ENCODE measurements around the gene CRYGA. TPM values are rescaled to one million over a fixed set of nuclear protein-coding genes. Genes with fewer than 3 reads are reported as not detected.

The CRYGA gene
- total RNA-seq, 1 experiment from 2014 or later = not detected

DNA sequence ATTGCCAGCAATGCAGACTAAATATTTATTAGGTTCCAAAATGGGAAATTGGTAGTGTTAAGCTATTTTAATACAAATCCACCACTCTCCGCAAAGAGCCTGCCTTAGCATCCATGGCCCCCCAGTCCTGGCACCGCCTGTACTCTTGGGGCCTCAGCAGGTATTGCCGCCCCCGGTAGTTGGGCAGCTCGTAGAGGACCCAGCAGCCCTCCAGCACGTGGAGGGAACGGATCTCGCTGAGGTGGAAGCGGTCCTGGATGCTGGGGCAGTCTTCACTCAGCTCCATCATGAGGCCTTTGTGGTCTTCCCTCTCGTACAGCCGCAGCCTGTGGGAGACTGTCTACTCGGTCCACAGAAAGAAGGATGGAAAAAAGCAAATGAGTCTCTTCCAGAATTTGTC lies 35.3 kb downstream of the CRYGA start:
- DNase-seq (ENCODE audit: low spot score) (no peak), ATAC-seq (no peak)
- Mint-ChIP-seq H3K4me3 (no peak overlapping the region), H3K9me3 (peaks cover 7% of the 10 kb centered on the region), H3K36me3 (no peaks in the 10 kb centered on the region), H3K27me3 (ENCODE audit: low read depth) (no peaks in the 10 kb centered on the region; the same call in 1 of the 2 replicates), H3K4me1 (peaks cover 17% of the 10 kb centered on the region), H3K27ac (no peak overlapping the region)
- TF ChIP-seq, protein P1, sequence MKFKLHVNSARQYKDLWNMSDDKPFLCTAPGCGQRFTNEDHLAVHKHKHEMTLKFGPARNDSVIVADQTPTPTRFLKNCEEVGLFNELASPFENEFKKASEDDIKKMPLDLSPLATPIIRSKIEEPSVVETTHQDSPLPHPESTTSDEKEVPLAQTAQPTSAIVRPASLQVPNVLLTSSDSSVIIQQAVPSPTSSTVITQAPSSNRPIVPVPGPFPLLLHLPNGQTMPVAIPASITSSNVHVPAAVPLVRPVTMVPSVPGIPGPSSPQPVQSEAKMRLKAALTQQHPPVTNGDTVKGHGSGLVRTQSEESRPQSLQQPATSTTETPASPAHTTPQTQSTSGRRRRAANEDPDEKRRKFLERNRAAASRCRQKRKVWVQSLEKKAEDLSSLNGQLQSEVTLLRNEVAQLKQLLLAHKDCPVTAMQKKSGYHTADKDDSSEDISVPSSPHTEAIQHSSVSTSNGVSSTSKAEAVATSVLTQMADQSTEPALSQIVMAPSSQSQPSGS (CRISPR knock-in tag; IDR thresholded peaks at IDR 0.05; ENCODE audit: borderline replicate concordance, low read depth) = no peak
- no peak for TF ChIP-seq KAT7 (CRISPR knock-in tag; IDR thresholded peaks at IDR 0.05; ENCODE audit: borderline replicate concordance)
- no peak for TF ChIP-seq ZNF416 (CRISPR knock-in tag; IDR thresholded peaks at IDR 0.05)
- TF ChIP-seq, protein P2, sequence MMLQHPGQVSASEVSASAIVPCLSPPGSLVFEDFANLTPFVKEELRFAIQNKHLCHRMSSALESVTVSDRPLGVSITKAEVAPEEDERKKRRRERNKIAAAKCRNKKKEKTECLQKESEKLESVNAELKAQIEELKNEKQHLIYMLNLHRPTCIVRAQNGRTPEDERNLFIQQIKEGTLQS (CRISPR knock-in tag; conservative IDR thresholded peaks at IDR 0.05) = no peak
- ChIA-PET POLR2A (no interaction called here), CTCF (interaction anchor here (0.5 to 1.0 kb wide), 2 partner anchors 26 to 126 kb away, joined by 3 to 5 read pairs; no protein-coding TSS in a partner anchor)

GRCh38 chr2:208127090-208127489 lies 36.3 kb downstream of the CRYGA start:
- POLR2A ChIA-PET = no interaction called here
- Mint-ChIP-seq H3K27ac (no peak overlapping the region), H3K9me3 (peaks cover 7% of the 10 kb centered on the region), H3K27me3 (ENCODE audit: low read depth) (no peaks in the 10 kb centered on the region; the same call in 1 of the 2 replicates), H3K4me1 (peaks cover 17% of the 10 kb centered on the region), H3K4me3 (no peak overlapping the region), H3K36me3 (no peaks in the 10 kb centered on the region)
- CTCF ChIA-PET = interaction anchor here (1.0 kb wide), 1 partner anchor 128 kb away, joined by 3 read pairs; the partner anchor contains the start of gene IDH1
- DNase-seq (ENCODE audit: low spot score) (no peak), ATAC-seq (no peak)
- TF ChIP-seq NFE2L1 (CRISPR knock-in tag; IDR thresholded peaks at IDR 0.05) = no peak
- TF ChIP-seq, protein P3, sequence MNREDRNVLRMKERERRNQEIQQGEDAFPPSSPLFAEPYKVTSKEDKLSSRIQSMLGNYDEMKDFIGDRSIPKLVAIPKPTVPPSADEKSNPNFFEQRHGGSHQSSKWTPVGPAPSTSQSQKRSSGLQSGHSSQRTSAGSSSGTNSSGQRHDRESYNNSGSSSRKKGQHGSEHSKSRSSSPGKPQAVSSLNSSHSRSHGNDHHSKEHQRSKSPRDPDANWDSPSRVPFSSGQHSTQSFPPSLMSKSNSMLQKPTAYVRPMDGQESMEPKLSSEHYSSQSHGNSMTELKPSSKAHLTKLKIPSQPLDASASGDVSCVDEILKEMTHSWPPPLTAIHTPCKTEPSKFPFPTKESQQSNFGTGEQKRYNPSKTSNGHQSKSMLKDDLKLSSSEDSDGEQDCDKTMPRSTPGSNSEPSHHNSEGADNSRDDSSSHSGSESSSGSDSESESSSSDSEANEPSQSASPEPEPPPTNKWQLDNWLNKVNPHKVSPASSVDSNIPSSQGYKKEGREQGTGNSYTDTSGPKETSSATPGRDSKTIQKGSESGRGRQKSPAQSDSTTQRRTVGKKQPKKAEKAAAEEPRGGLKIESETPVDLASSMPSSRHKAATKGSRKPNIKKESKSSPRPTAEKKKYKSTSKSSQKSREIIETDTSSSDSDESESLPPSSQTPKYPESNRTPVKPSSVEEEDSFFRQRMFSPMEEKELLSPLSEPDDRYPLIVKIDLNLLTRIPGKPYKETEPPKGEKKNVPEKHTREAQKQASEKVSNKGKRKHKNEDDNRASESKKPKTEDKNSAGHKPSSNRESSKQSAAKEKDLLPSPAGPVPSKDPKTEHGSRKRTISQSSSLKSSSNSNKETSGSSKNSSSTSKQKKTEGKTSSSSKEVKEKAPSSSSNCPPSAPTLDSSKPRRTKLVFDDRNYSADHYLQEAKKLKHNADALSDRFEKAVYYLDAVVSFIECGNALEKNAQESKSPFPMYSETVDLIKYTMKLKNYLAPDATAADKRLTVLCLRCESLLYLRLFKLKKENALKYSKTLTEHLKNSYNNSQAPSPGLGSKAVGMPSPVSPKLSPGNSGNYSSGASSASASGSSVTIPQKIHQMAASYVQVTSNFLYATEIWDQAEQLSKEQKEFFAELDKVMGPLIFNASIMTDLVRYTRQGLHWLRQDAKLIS (CRISPR knock-in tag; IDR thresholded peaks at IDR 0.05; ENCODE audit: borderline replicate concordance) = no peak
- TF ChIP-seq, protein P4, sequence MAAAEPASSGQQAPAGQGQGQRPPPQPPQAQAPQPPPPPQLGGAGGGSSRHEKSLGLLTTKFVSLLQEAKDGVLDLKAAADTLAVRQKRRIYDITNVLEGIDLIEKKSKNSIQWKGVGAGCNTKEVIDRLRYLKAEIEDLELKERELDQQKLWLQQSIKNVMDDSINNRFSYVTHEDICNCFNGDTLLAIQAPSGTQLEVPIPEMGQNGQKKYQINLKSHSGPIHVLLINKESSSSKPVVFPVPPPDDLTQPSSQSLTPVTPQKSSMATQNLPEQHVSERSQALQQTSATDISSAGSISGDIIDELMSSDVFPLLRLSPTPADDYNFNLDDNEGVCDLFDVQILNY (CRISPR knock-in tag; IDR thresholded peaks at IDR 0.05) = no peak
- TF ChIP-seq AR (CRISPR knock-in tag; IDR thresholded peaks at IDR 0.05) = no peak
- TF ChIP-seq TEAD4 (CRISPR knock-in tag; IDR thresholded peaks at IDR 0.05) = no peak
- TF ChIP-seq MYBL2 (CRISPR knock-in tag; IDR thresholded peaks at IDR 0.05) = no peak
- TF ChIP-seq RORB (CRISPR knock-in tag; IDR thresholded peaks at IDR 0.05) = no peak
- TF ChIP-seq, protein P5, sequence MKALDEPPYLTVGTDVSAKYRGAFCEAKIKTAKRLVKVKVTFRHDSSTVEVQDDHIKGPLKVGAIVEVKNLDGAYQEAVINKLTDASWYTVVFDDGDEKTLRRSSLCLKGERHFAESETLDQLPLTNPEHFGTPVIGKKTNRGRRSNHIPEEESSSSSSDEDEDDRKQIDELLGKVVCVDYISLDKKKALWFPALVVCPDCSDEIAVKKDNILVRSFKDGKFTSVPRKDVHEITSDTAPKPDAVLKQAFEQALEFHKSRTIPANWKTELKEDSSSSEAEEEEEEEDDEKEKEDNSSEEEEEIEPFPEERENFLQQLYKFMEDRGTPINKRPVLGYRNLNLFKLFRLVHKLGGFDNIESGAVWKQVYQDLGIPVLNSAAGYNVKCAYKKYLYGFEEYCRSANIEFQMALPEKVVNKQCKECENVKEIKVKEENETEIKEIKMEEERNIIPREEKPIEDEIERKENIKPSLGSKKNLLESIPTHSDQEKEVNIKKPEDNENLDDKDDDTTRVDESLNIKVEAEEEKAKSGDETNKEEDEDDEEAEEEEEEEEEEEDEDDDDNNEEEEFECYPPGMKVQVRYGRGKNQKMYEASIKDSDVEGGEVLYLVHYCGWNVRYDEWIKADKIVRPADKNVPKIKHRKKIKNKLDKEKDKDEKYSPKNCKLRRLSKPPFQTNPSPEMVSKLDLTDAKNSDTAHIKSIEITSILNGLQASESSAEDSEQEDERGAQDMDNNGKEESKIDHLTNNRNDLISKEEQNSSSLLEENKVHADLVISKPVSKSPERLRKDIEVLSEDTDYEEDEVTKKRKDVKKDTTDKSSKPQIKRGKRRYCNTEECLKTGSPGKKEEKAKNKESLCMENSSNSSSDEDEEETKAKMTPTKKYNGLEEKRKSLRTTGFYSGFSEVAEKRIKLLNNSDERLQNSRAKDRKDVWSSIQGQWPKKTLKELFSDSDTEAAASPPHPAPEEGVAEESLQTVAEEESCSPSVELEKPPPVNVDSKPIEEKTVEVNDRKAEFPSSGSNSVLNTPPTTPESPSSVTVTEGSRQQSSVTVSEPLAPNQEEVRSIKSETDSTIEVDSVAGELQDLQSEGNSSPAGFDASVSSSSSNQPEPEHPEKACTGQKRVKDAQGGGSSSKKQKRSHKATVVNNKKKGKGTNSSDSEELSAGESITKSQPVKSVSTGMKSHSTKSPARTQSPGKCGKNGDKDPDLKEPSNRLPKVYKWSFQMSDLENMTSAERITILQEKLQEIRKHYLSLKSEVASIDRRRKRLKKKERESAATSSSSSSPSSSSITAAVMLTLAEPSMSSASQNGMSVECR (CRISPR knock-in tag; IDR thresholded peaks at IDR 0.05; ENCODE audit: borderline replicate concordance) = no peak
- TF ChIP-seq FOXK1 (CRISPR knock-in tag; IDR thresholded peaks at IDR 0.05) = no peak
- TF ChIP-seq, protein P6, sequence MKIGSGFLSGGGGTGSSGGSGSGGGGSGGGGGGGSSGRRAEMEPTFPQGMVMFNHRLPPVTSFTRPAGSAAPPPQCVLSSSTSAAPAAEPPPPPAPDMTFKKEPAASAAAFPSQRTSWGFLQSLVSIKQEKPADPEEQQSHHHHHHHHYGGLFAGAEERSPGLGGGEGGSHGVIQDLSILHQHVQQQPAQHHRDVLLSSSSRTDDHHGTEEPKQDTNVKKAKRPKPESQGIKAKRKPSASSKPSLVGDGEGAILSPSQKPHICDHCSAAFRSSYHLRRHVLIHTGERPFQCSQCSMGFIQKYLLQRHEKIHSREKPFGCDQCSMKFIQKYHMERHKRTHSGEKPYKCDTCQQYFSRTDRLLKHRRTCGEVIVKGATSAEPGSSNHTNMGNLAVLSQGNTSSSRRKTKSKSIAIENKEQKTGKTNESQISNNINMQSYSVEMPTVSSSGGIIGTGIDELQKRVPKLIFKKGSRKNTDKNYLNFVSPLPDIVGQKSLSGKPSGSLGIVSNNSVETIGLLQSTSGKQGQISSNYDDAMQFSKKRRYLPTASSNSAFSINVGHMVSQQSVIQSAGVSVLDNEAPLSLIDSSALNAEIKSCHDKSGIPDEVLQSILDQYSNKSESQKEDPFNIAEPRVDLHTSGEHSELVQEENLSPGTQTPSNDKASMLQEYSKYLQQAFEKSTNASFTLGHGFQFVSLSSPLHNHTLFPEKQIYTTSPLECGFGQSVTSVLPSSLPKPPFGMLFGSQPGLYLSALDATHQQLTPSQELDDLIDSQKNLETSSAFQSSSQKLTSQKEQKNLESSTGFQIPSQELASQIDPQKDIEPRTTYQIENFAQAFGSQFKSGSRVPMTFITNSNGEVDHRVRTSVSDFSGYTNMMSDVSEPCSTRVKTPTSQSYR (CRISPR knock-in tag; IDR thresholded peaks at IDR 0.05) = no peak
- TF ChIP-seq SOX15 (CRISPR knock-in tag; IDR thresholded peaks at IDR 0.05) = no peak
- TF ChIP-seq HMGA2 (CRISPR knock-in tag; IDR thresholded peaks at IDR 0.05) = no peak
- TF ChIP-seq ZNF671 (CRISPR knock-in tag; IDR thresholded peaks at IDR 0.05) = no peak
- no peak for TF ChIP-seq ATF1 (CRISPR knock-in tag; IDR thresholded peaks at IDR 0.05)
